Naive thymus-derived CD4-positive, alpha-beta T cell (primary cell): ENCODE measurements around the gene HPF1. TPM values are rescaled to one million over a fixed set of nuclear protein-coding genes. Genes with fewer than 3 reads are reported as not detected.
"Not testable (repeated sequence)": the region's sequence is repeated elsewhere in the genome, so short reads cannot be mapped to it uniquely, and the experiment has no call there.

Experiments used
- ATAC-seq: fragments of 150-1000 bp; cut with Tn5 transposase; 2 replicates; pipeline ENCODE4 v1.10.0; 2021; ENCODE audit warnings: mild to moderate bottlenecking, moderate library complexity
- CTCF ChIA-PET: fragments of 350-600 bp; sonication (Branson Sonifier 250); formaldehyde crosslinking; loops from one replicate; lab custom pipeline; 2021; ENCODE audit warnings: antibody characterized with exemption; lab: Charles Lee
- POLR2A ChIA-PET: fragments of 350-600 bp; sonication (Branson Sonifier 250); formaldehyde crosslinking; loops from one replicate; lab custom pipeline; 2021; ENCODE audit warnings: antibody characterized with exemption, inconsistent platforms; lab: Charles Lee
- DNase-seq, 9 donors: peaks; one replicate each; pipeline versions ENCODE4 v3.0.0 to v3.0.0-alpha.2; 2020 to 2022; ENCODE audit warnings: mixed read lengths in 1 of 9
- H3K27ac ChIP-seq: one replicate; pipeline ENCODE4 v1.7.0; 2013; ENCODE audit warnings: mild to moderate bottlenecking, low read depth, low read length, moderate library complexity
- H3K27me3 ChIP-seq, 2 donors: one replicate each; pipeline ENCODE4 v1.7.0; 2013; ENCODE audit warnings: low read length in 2 of 2, mild to moderate bottlenecking in 2 of 2, moderate library complexity in 2 of 2; ENCODE audit not compliant: control insufficient read depth in 2 of 2, insufficient read depth in 2 of 2
- H3K36me3 ChIP-seq, 3 experiments: 1 replicate in 2 of 3; 2 replicates in 1 of 3; pipeline ENCODE4 v1.7.0; 2013; ENCODE audit warnings: low read length in 3 of 3, mild to moderate bottlenecking in 3 of 3, moderate library complexity in 1 of 3; ENCODE audit not compliant: insufficient read depth in 3 of 3, control insufficient read depth in 2 of 3
- H3K4me1 ChIP-seq, 2 donors: one replicate each; pipeline ENCODE4 v1.7.0; 2013; ENCODE audit warnings: low read length in 2 of 2, mild to moderate bottlenecking in 2 of 2, moderate library complexity in 1 of 2; ENCODE audit not compliant: control insufficient read depth in 2 of 2, insufficient read depth in 2 of 2
- H3K4me3 ChIP-seq: 2 replicates; pipeline ENCODE4 v1.7.0; 2013; ENCODE audit warnings: mild to moderate bottlenecking, low read length
- H3K9me3 ChIP-seq, 3 experiments: 1 replicate in 2 of 3; 2 replicates in 1 of 3; pipeline ENCODE4 v1.7.0; 2013; ENCODE audit warnings: low read length in 3 of 3; ENCODE audit not compliant: control insufficient read depth in 2 of 3
- H3K27ac Mint-ChIP-seq, 9 donors: one replicate each; pipeline ENCODE4 v1.8.0; 2020 to 2022; ENCODE audit warnings: mixed read lengths in 9 of 9, mild to moderate bottlenecking in 8 of 9, moderate library complexity in 5 of 9, inconsistent platforms in 2 of 9
- H3K27me3 Mint-ChIP-seq, 5 donors: one replicate each; pipeline ENCODE4 v1.8.0; 2021 to 2022; ENCODE audit warnings: mixed read lengths in 5 of 5, mild to moderate bottlenecking in 1 of 5
- H3K36me3 Mint-ChIP-seq, 5 donors: one replicate each; pipeline ENCODE4 v1.8.0; 2020 to 2022; ENCODE audit warnings: mixed read lengths in 5 of 5, mild to moderate bottlenecking in 3 of 5, inconsistent platforms in 1 of 5
- H3K4me1 Mint-ChIP-seq, 7 donors: one replicate each; pipeline ENCODE4 v1.8.0; 2020 to 2022; ENCODE audit warnings: mixed read lengths in 7 of 7, mild to moderate bottlenecking in 3 of 7, inconsistent platforms in 1 of 7
- H3K4me3 Mint-ChIP-seq, 10 donors: one replicate each; pipeline ENCODE4 v1.8.0; 2020 to 2022; ENCODE audit warnings: mild to moderate bottlenecking in 10 of 10, mixed read lengths in 10 of 10, moderate library complexity in 6 of 10, inconsistent platforms in 2 of 10
- H3K9me3 Mint-ChIP-seq, 11 donors: one replicate each; pipeline ENCODE4 v1.8.0; 2020 to 2022; ENCODE audit warnings: mixed read lengths in 11 of 11, mild to moderate bottlenecking in 4 of 11, inconsistent platforms in 1 of 11, moderate library complexity in 1 of 11
- intact Hi-C, 2 donors: fragments of 100-400 bp; cut with micrococcal nuclease; formaldehyde crosslinking; loops; one replicate each; pipeline ENCODE4 v1.15.1; 2023
- polyA plus RNA-seq, 2 donors: library from polyadenylated mRNA; unstranded; fragments of 300-500 nt; fragmentation: Illumina TruSeq; gene quantifications; one replicate each; pipeline ENCODE4 v1.2.3, GENCODE V29; 2021
- total RNA-seq, 6 experiments: library from RNA in 5 of 6; stranded (reverse) in 5 of 6; gene quantifications; 1 replicate in 5 of 6; 2 replicates in 1 of 6; pipeline ENCODE4 v1.2.3 and lab custom pipeline; 2021 to 2026

HPF1 gene
- total and polyA plus RNA-seq, 7 experiments from 2014 or later = 9.9 to 41.6 (median 16.0) TPM

DNA sequence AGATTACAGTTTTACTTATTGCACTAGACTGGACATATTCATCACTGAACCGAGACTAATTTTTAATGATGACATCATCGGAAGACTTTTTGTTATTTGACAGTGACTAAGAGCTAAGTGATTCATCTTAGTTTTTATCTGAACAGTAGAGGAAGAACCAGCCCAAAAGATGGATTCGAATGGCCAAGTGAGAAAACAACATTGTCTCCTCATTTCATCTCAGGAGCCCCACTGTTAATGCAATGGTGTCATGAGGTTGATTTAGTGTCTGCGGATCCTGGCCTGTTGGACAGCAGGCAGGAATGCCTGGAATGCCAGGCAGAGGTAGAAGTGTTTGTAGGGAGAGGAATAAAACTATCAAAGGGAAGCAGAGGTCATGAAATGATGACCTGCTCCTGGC lies 37.8 kb upstream of the HPF1 start:
- peaks cover 0 to 3% of the 10 kb centered on the region in 2 donors for H3K27me3 ChIP-seq
- H3K4me3 ChIP-seq = no peak overlapping the region
- H3K36me3 ChIP-seq = no peaks in the 10 kb centered on the region
- no peak overlapping the region for H3K4me3 Mint-ChIP-seq
- ATAC-seq (no peak), DNase-seq (no peak)
- CTCF ChIA-PET = no interaction called here
- no peak overlapping the region for H3K27ac Mint-ChIP-seq
- H3K9me3 ChIP-seq = no peaks in the 10 kb centered on the region
- H3K4me1 ChIP-seq = no peaks in the 10 kb centered on the region
- peaks cover 24 to 48% (median 30%) of the 10 kb centered on the region in 5 donors for H3K27me3 Mint-ChIP-seq
- H3K9me3 Mint-ChIP-seq = no peaks in the 10 kb centered on the region
- no peaks in the 10 kb centered on the region for H3K36me3 Mint-ChIP-seq
- peaks cover 5 to 11% (median 9%) of the 10 kb centered on the region in 7 donors for H3K4me1 Mint-ChIP-seq
- no peak overlapping the region for H3K27ac ChIP-seq
- POLR2A ChIA-PET = no interaction called here
- intact Hi-C loops = no loop called here

DNA sequence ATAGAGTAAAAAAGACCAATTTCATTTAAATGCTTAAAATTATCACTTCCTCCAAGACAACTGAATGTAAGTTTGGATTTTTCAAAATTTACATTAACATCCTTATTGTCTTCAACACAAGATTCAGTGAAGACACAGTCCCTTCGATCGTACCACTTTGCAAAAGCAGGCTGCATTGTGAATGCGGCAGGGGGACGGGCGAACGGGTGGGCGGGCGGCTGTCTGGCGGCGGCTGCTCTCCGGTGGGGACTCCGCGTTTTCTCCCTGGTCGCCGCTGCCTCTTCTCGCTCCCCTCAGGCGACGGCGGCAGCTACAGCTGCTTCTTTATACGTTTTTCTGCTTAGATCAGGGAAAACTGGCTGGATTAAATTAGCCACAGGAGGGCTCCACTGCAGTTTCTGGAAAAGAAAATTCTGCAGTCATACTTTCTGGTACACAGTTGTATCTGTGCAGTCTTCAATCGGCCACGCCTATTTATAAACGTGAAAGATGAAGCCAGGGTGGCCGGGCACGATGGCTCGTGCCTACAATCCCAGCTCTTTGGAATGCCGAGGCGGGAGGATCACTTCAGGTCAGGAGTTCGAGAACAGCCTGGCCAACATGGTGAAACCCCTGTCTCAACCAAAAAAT lies 33.9 kb upstream of the HPF1 start:
- H3K27ac ChIP-seq = no peak overlapping the region
- H3K36me3 Mint-ChIP-seq = no peaks in the 10 kb centered on the region
- CTCF ChIA-PET = no interaction called here
- no peak overlapping the region for H3K27ac Mint-ChIP-seq
- ATAC-seq = peak; percentile 38
- no peak for DNase-seq
- peaks cover 40 to 77% (median 65%) of the 10 kb centered on the region in 5 donors for H3K27me3 Mint-ChIP-seq
- peak overlapping the region in 8 of 10 donors; percentile 29 to 73 (median 55) for H3K4me3 Mint-ChIP-seq
- peaks cover 5 to 11% (median 9%) of the 10 kb centered on the region in 7 donors for H3K4me1 Mint-ChIP-seq
- POLR2A ChIA-PET = no interaction called here
- no peak overlapping the region for H3K4me3 ChIP-seq
- H3K9me3 Mint-ChIP-seq = peaks cover 0 to 3% (median 0%) of the 10 kb centered on the region in 11 donors
- H3K9me3 ChIP-seq = no peaks in the 10 kb centered on the region
- H3K36me3 ChIP-seq = no peaks in the 10 kb centered on the region
- intact Hi-C loops = loop anchor here in 1 of 2 donors (1.0 kb wide), 1 partner anchor 178 kb away; no protein-coding TSS in a partner anchor
- peaks cover 0 to 16% of the 10 kb centered on the region in 2 donors for H3K27me3 ChIP-seq
- no peaks in the 10 kb centered on the region for H3K4me1 ChIP-seq

DNA sequence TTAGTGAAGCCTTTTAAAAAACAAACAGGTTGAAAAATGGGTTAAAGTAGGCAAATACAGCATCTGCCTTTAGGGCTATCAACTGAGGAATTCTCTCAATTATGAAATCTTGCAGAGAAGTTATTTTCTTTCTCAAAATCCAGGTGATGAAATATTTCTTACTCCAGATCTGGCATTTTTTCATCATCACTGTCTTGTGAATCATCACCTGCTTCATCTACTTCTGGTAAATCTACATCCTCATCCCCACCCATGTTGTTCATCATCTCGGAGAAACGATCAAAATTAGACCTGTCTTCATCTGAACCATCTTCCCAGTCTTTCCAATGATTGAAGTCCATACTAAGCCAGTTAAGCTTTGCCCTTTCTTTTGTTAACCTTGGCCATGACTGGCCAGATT lies 33.3 kb upstream of the HPF1 start:
- no peaks in the 10 kb centered on the region for H3K36me3 ChIP-seq
- Mint-ChIP-seq H3K36me3 (no peaks in the 10 kb centered on the region), H3K9me3 (peaks cover 0 to 3% (median 0%) of the 10 kb centered on the region in 11 donors), H3K4me1 (peaks cover 5 to 11% (median 9%) of the 10 kb centered on the region in 7 donors), H3K27me3 (peaks cover 40 to 79% (median 65%) of the 10 kb centered on the region in 5 donors), H3K27ac (no peak overlapping the region), H3K4me3 (peak overlapping the region in 4 of 10 donors; percentile 6 to 70 (median 38))
- ATAC-seq (no peak), DNase-seq (no peak)
- CTCF ChIA-PET = no interaction called here
- intact Hi-C loops = loop anchor here in 1 of 2 donors (1.0 kb wide), 1 partner anchor 178 kb away; no protein-coding TSS in a partner anchor
- no peaks in the 10 kb centered on the region for H3K4me1 ChIP-seq
- peaks cover 5 to 16% of the 10 kb centered on the region in 2 donors for H3K27me3 ChIP-seq
- no peak overlapping the region for H3K4me3 ChIP-seq
- POLR2A ChIA-PET = no interaction called here
- H3K27ac ChIP-seq = no peak overlapping the region
- no peaks in the 10 kb centered on the region for H3K9me3 ChIP-seq

DNA sequence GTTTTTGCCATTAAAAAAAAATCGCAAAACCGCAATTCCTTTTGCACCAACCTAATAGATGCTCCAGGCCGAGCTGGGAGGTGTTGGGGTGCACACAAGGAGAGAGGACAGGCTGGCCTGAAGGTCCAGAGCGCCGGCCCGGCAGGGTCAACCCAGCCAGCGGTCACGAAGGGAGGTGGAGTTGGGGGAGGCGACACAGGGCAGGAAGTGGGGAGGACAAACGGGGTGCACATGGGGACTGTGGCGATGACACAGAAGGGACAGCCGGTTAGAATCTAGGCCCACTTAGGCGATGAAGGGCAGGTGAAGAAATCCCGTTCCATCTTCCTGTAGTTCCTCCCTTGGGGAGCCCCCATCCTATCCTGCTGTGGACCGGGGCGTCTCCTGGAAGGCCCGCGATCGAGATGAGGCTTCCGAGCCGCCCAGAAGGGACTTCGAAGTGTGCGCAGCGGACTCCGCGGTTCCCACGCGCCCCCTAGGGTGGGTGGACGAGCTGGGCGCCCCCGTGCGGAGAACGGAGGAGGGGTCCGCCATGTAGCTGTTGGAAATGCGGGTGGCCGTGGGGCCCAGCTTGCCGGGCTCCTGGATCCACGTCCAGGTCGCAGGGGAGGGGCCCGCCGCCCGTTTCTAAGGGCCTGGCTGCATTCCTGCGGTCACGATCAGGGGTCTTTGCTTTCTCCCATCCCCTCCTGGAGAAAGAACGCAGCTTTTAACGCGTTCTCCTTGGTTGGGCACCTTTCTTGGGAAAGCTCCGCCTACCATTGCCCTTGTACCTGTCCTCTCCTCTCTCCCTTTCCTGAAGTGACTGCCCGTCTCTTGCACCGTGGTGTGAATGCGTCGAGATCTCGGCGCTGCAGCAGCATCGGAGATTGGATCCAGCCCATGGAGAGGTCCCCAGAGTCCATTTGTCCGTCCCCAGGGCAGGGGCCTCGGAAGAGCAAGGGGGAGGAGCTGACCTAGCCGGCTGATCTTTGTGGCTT lies 17.0 kb upstream of the HPF1 start:
- ATAC-seq (peak; percentile 59), DNase-seq (peak in 7 of 9 donors; percentile 14 to 27 (median 22))
- Mint-ChIP-seq H3K4me3 (peak overlapping the region; percentile 34 to 72 (median 50)), H3K4me1 (peaks cover 4 to 13% (median 7%) of the 10 kb centered on the region in 7 donors), H3K36me3 (peaks cover 0 to 6% (median 0%) of the 10 kb centered on the region in 5 donors), H3K9me3 (peaks cover 0 to 4% (median 0%) of the 10 kb centered on the region in 11 donors), H3K27ac (peak overlapping the region in 1 of 9 donors; percentile 31), H3K27me3 (peaks cover 21 to 37% (median 26%) of the 10 kb centered on the region in 5 donors)
- Histone ChIP-seq H3K27ac (no peak overlapping the region), H3K36me3 (no peaks in the 10 kb centered on the region), H3K9me3 (no peaks in the 10 kb centered on the region), H3K4me1 (peaks cover 0 to 5% of the 10 kb centered on the region in 2 donors), H3K4me3 (no peak overlapping the region), H3K27me3 (no peaks in the 10 kb centered on the region)
- CTCF ChIA-PET = interaction anchor here (1.3 kb wide), 1 partner anchor 162 kb away, joined by 7 read pairs; the partner anchor contains the start of gene NEK1
- intact Hi-C loops = loop anchor here in 1 of 2 donors (1.0 kb wide), 1 partner anchor 161 kb away; no protein-coding TSS in a partner anchor
- POLR2A ChIA-PET = no interaction called here

DNA sequence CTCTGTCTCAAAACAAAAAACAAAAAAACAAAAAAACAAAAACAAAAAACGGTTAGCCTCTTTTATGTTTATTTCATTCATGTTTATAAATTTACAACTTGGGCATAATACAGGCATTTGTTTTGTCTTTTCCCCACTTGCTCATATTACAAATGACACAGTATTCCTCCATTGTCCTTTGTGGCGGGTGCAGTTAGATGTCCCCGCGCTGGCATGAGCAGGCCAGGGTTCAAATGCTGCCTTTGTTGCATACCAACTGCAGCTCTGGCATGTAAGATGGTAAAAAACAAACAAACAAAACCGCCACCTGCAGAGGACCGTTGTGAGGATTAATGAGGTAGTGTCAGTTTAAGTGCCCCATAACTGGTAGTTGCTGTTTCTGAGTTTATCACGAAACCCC lies 16.1 kb upstream of the HPF1 start:
- CTCF ChIA-PET = interaction anchor here (1.3 kb wide), 1 partner anchor 161 kb away, joined by 7 read pairs; the partner anchor contains the start of gene NEK1
- no peak overlapping the region for H3K4me3 ChIP-seq
- Mint-ChIP-seq H3K27ac (no peak overlapping the region), H3K4me1 (peaks cover 4 to 13% (median 7%) of the 10 kb centered on the region in 7 donors), H3K27me3 (peaks cover 21 to 43% (median 26%) of the 10 kb centered on the region in 5 donors), H3K36me3 (peaks cover 0 to 6% (median 0%) of the 10 kb centered on the region in 5 donors), H3K9me3 (peaks cover 0 to 4% (median 2%) of the 10 kb centered on the region in 11 donors), H3K4me3 (peak overlapping the region in 2 of 10 donors; percentile 53 to 64)
- intact Hi-C loops = loop anchor here in 1 of 2 donors (1.0 kb wide), 1 partner anchor 161 kb away; no protein-coding TSS in a partner anchor
- no peaks in the 10 kb centered on the region for H3K36me3 ChIP-seq
- DNase-seq (no peak), ATAC-seq (no peak)
- peaks cover 0 to 5% of the 10 kb centered on the region in 2 donors for H3K4me1 ChIP-seq
- H3K27me3 ChIP-seq = no peaks in the 10 kb centered on the region
- POLR2A ChIA-PET = no interaction called here
- no peaks in the 10 kb centered on the region for H3K9me3 ChIP-seq
- no peak overlapping the region for H3K27ac ChIP-seq

DNA sequence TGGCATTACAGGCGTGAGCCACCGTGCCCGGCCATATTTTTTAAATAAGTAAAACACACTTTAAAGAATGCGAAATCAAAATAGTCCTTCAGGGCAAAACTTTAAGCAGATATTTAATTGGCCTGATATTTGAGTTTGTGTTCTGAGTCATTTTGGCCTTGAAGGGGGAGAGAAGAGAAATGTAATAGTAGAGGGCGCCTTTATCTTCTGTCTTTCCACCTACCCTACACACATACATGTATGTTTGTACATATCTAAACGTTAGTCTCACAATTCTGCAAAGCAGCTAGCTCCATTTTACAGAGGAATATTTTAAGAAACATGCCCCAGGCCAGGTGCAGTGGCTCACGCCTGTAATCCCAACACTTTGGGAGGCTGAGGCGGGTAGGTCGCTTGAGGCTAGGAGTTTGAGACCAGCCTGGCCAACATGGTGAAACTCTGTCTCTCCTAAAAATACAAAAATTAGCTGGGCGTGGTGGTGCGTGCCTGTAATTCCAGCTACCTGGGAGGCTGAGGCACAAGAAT lies 13.9 kb upstream of the HPF1 start:
- H3K4me3 ChIP-seq, H3K36me3 Mint-ChIP-seq, H3K36me3 ChIP-seq, H3K9me3 Mint-ChIP-seq, H3K4me3 Mint-ChIP-seq, H3K9me3 ChIP-seq, DNase-seq, POLR2A ChIA-PET, H3K27ac ChIP-seq, H3K27me3 ChIP-seq, ATAC-seq, intact Hi-C loops, CTCF ChIA-PET, H3K4me1 ChIP-seq, H3K27ac Mint-ChIP-seq: not testable (repeated sequence)
- Mint-ChIP-seq H3K4me1 (peaks cover 4 to 13% (median 7%) of the 10 kb centered on the region in 7 donors), H3K27me3 (peaks cover 14 to 41% (median 18%) of the 10 kb centered on the region in 5 donors)
